GM13976 (cell line): ENCODE data around the gene CCDC142.

Source experiments
- DNase-seq: peaks from one replicate; pipeline ENCODE4 v3.0.0; 2012; ENCODE audit warnings: low spot score
- CTCF ChIP-seq: IDR thresholded peaks from 2 replicates; pipeline ENCODE4 v1.5.1; 2012; ENCODE audit warnings: borderline replicate concordance, mild to moderate bottlenecking; ENCODE audit not compliant: insufficient read depth; ENCODE audit errors: extremely low read depth, missing control alignments, control extremely low read depth
- in situ Hi-C: fragments of 300-500 bp; cut with MboI; formaldehyde crosslinking; loops from one replicate; pipeline ENCODE4 v1.12.0; 2022; ENCODE audit warnings: low sequenced_read_pairs, mixed read lengths, inconsistent platforms; ENCODE audit not compliant: unreplicated experiment

CCDC142 gene

GRCh38 chr2:74482801-74483674 lies at the start of gene CCDC142, which contains the start of gene TTC31:
Gene CCDC142 (minus strand): TSS chr2:74482998. CDS start chr2:74482837, 161 bp downstream.
Gene TTC31 (plus strand): TSS chr2:74483081. CDS start chr2:74483096, 15 bp downstream.
- in situ Hi-C loops: loop anchor here (10.0 to 25.0 kb wide), 2 partner anchors 112 to 379 kb away; no protein-coding TSS in a partner anchor
- peak; percentile 95 for TF ChIP-seq CTCF
- DNase-seq: peak; percentile 94

- in situ Hi-C loops: loop anchor here (10.0 kb wide), 1 partner anchor 53 kb away; no protein-coding TSS in a partner anchor
- no peak for DNase-seq
- TF ChIP-seq CTCF: no peak
These were observed 49.4 kb upstream of the CCDC142 start for GRCh38 chr2:74532222-74532621.

GRCh38 chr2:74531666-74532065 lies 48.9 kb upstream of the CCDC142 start:
- DNase-seq: no peak
- in situ Hi-C loops: loop anchor here (10.0 kb wide), 1 partner anchor 53 kb away; no protein-coding TSS in a partner anchor
- TF ChIP-seq CTCF: no peak

- no peak for TF ChIP-seq CTCF
- in situ Hi-C loops: loop anchor here (10.0 kb wide), 1 partner anchor 54 kb away; no protein-coding TSS in a partner anchor
- DNase-seq: peak; percentile 85
These were observed 47.7 kb upstream of the CCDC142 start for GRCh38 chr2:74530239-74531187.

- no peak for TF ChIP-seq CTCF
- DNase-seq: peak; percentile 99
- in situ Hi-C loops: loop anchor here (10.0 kb wide), 1 partner anchor 55 kb away; no protein-coding TSS in a partner anchor
These were observed 46.8 kb upstream of the CCDC142 start, which contains the start of the genes AUP1 and HTRA2 for GRCh38 chr2:74529357-74530238. Gene AUP1 (minus strand): TSS chr2:74529706. CDS start chr2:74529629, 77 bp downstream. Gene HTRA2 (plus strand): TSS chr2:74529933. CDS start chr2:74530007, 74 bp downstream.
